Measurements from ENCODE around the gene DRD1.
"Not testable (repeated sequence)": the region's sequence is repeated elsewhere in the genome, so short reads cannot be mapped to it uniquely, and the experiment has no call there.

The DRD1 gene

GRCh38 chr5:175424594-175424993, 19.4 kb downstream of the DRD1 start:
- not testable (repeated sequence) for DNase-seq

- DNase-seq, result no peak
Observed at GRCh38 chr5:175422058-175422457, 21.9 kb downstream of the DRD1 start.

GRCh38 chr5:175420383-175420782, 23.6 kb downstream of the DRD1 start:
- no peak for DNase-seq

DNA sequence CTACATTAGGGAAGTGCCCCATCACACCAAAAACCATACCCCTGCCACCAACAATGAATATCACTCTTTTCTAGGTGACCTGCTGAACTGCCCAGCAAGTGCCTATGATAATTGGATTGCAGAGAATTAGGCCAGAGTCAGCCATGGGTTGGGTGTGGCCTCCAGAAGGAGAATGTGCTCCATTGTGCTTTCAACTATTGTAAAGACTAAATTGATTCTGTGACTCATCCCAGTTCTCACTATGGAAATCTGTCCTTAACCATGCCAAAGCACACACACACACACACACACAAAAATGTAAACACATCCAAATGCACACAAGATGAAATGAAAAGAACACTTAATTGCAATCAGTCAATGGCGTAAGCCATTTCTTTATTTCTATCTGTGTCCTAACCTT, 25.7 kb downstream of the DRD1 start:
- no peak for DNase-seq

DNA sequence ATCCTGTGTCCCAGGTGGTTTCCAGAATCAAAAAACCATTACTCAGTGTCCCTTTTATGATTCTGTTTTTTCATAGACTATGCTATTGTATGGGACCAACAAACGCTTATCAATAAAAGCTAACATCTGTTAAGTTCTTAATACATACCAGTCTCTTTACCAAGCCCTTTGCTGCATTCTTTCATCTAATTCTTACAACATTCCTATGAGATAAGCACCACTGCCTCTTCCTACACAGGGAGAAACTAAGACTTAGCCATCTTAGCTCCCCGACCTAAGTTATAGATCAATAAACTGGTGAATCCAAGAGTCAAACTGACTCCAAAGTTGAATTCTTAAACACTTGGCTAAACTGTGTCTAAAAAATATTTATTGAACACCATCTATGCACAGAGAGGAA, 26.6 kb downstream of the DRD1 start:
- DNase-seq, result no peak

GRCh38 chr5:175415303-175415702, 28.7 kb downstream of the DRD1 start:
- DNase-seq, result no peak

DNA sequence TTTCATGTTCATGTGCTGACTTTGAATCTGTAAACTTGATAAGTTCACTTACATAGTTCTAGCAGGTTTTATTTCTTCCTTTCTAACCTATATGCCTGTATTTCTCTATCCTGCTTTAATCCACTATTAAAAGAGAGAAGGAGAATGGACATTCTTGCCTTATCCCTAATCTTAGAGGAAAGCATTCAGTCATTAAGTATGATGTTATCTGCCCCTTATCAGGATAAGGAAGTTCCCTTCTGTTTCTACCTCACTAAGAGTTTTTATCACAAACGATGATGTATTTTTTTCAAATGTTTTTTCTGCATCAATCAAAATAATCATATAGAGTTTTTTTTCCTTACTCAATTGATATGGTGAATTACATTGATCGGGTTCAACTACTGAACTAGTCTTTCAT, 33.1 kb downstream of the DRD1 start:
- no peak for DNase-seq

- no peak for DNase-seq
Observed at GRCh38 chr5:175406300-175406699, 37.7 kb downstream of the DRD1 start.

- DNase-seq, result not testable (repeated sequence)
Observed at GRCh38 chr5:175397590-175398297, 46.2 kb downstream of the DRD1 start.

DNA sequence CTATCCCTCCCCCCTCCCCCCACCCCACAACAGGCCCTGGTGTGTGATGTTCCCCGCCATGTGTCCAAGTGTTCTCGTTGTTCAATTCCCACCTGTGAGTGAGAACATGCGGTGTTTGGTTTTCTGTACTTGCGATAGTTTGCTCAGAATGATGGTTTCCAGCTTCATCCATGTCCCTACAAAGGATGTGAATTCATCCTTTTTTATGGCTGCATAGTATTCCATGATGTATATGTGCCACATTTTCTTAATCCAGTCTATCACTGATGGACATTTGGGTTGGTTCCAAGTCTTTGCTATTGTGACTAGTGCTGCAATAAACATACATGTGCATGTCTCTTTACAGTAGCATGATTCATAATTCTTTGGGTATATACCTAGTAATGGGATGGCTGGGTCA, 48.6 kb downstream of the DRD1 start:
- DNase-seq, result not testable (repeated sequence)

DNA sequence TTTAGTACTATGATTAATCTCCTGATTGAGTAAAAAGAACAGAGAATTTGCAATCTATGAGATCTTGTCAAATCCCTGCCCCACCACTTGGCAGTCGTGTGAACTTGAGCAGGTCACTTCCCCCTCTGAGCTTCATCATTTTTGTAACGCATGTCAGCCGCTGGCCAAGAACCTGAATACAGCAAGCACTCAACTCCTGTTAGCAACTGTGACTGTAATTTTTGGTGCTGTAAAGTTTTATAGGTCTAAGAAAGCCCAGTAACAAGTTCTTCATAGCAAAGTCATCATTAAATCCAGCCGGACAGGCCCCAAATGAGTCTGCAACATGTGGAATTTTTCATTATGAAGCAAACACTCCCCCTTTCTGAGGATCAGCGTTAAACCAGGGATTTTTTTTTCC, 49.4 kb downstream of the DRD1 start:
- no peak for DNase-seq

GRCh38 chr5:175393897-175394296, 50.1 kb downstream of the DRD1 start:
- no peak for DNase-seq

DNA sequence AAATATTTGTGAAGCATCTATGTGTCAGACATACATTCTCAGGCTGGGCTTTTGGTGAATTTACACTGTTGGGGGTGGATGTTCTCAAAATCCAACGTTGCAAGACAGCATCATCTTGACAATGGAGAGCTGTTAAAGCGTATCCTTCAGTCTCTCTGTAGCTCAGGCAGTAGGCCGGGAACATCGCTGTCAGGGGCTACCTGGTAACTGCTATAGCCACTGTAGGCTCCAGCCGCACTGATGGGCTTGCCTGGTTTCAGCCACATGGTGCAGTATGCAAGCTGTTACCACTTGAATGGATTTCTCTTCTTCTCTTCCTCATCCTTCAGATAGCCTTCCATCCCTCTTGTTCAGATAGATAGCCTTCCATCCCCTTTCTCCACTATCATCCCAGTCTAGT, 51.7 kb downstream of the DRD1 start:
- DNase-seq, result no peak

GRCh38 chr5:175390352-175391083, 53.5 kb downstream of the DRD1 start:
- no peak for DNase-seq
